Heart left ventricle (tissue), 16 donors: ENCODE measurements around the gene GIT2. TPM values are rescaled to one million over a fixed set of nuclear protein-coding genes. Genes with fewer than 3 reads are reported as not detected.

Experiments
- ATAC-seq, 4 donors: fragments of 200-7000 bp; cut with Tn5 transposase; one replicate each; pipeline ENCODE4 v1.9.1; 2020 to 2022; ENCODE audit warnings: moderate library complexity in 4 of 4, mild to moderate bottlenecking in 3 of 4, moderate number of reproducible peaks in 1 of 4
- DNase-seq, 5 donors: peaks; one replicate each; pipeline ENCODE4 v3.0.0-alpha.2; 2020
- H3K27ac ChIP-seq, 12 donors: fragments of 200-600 bp; sonication (generic) in 4 of 12; one replicate each; pipeline versions ENCODE4 v1.5.0 to v1.8.0; 2016 to 2022; ENCODE audit warnings: mild to moderate bottlenecking in 2 of 12
- H3K27me3 ChIP-seq, 9 donors: fragments of 200-600 bp; sonication (generic) in 2 of 9; one replicate each; pipeline versions ENCODE4 v1.5.1 to v1.8.0; 2016 to 2022; ENCODE audit warnings: mild to moderate bottlenecking in 3 of 9
- H3K36me3 ChIP-seq, 9 donors: fragments of 200-600 bp; sonication (generic) in 2 of 9; one replicate each; pipeline versions ENCODE4 v1.5.0 to v1.8.0; 2018 to 2022; ENCODE audit warnings: mild to moderate bottlenecking in 2 of 9
- H3K4me1 ChIP-seq, 12 donors: fragments of 200-600 bp; sonication (generic) in 4 of 12; one replicate each; pipeline versions ENCODE4 v1.5.0 to v1.8.0; 2016 to 2022; ENCODE audit warnings: mild to moderate bottlenecking in 3 of 12
- H3K4me3 ChIP-seq, 12 donors: fragments of 200-600 bp; sonication (generic) in 4 of 12; one replicate each; pipeline versions ENCODE4 v1.5.0 to v1.8.0; 2017 to 2022; ENCODE audit warnings: mild to moderate bottlenecking in 9 of 12, moderate library complexity in 4 of 12
- H3K9me3 ChIP-seq, 12 donors: fragments of 200-600 bp; sonication (generic) in 4 of 12; one replicate each; pipeline versions ENCODE4 v1.5.0 to v1.8.0; 2016 to 2022; ENCODE audit warnings: mild to moderate bottlenecking in 1 of 12
- CTCF ChIP-seq, 12 donors: fragments of 200-600 bp; sonication (generic) in 4 of 12; IDR thresholded peaks; one replicate each; pipeline versions ENCODE4 v1.5.0 to v1.8.0; 2018 to 2022; ENCODE audit warnings: antibody characterized with exemption in 12 of 12, mild to moderate bottlenecking in 5 of 12
- POLR2A ChIP-seq, 2 donors: fragments of 450-650 bp; IDR thresholded peaks; one replicate each; pipeline ENCODE4 v1.6.1; 2017; ENCODE audit warnings: antibody characterized with exemption in 2 of 2, mild to moderate bottlenecking in 2 of 2, moderate library complexity in 2 of 2
- WGBS, 4 donors: extraction: QIAGEN DNeasy Blood & Tissue Kit in 2 of 4; methylation state at CpG; one replicate each; pipeline versions ENCODE4 v1.1.5 to v1.1.7; 2013 to 2018; 5-methylcytosine and 5-hydroxymethylcytosine counted together
- intact Hi-C, 10 donors: fragments of 100-400 bp; cut with DNase I; formaldehyde crosslinking; loops; one replicate each; pipeline versions ENCODE4 v1.11.1 to v1.14.2; 2022
- polyA plus RNA-seq, 2 donors: library from polyadenylated mRNA; stranded (reverse); fragments of 200-250 nt; gene quantifications; one replicate each; pipeline ENCODE4 v1.2.3, GENCODE V29; 2013
- total RNA-seq, 9 donors: library from RNA; depleted of rRNA in 2 of 9; stranded (reverse); fragments of >200 nt in 2 of 9; fragmentation: NEBNext Ultra II Directional in 3 of 9; extraction: Animal tissue kit (Norgen Biotek cat#: 25700) in 3 of 9; gene quantifications; one replicate each; pipeline versions ENCODE4 v1.1.0 to v1.2.4, GENCODE V29; 2016 to 2023
- donor health status: ischemic (EF 13 %, LVEDD 7.1; RV severe dilation, severe dysfunction).
- donor health status: healthy with polysubstance abuse.
- donor health status: DM: no; HTN: yes; CAD: no.
- donor health status: DM: no; HTN: no; CAD: no.
- donor health status: ischemic (EF 25% LVEDD 6.9; RV normal size, moderate dysfunction).
- donor health status: ischemic (EF 25% LVEDD 5.7; RV mildly dilated, moderate dysfunction).
- donor health status: healthy.
- donor health status: DM: yes; HTN: yes; CAD: no.
- donor health status: ischemic (EF 35%, LVEDD 5.7; RV mildly dilated, moderate dysfunction).
- donor health status: nonischemic (EF 11% LVEDD 7.7; RV severe dilation, severe dysfunction).
- donor health status: DM: yes; HTN: yes; CAD: no.
- donor health status: PGD.
- donor health status: ischemic (EF 29% LVEDD 5.4; RV normal size, mild dysfunction).
- donor health status: nonischemic (EF 23%, LVEDD 6.1; RV moderate dilation, normal function).

The GIT2 gene
- total and polyA plus RNA-seq, 11 donors, result 17.4 to 56.7 (median 36.2) TPM

GRCh38 chr12:109963743-109964429 lies 32.3 kb downstream of the GIT2 start:
- ATAC-seq (peak; percentile 50 to 84 (median 71)), DNase-seq (peak in 1 of 5 donors; percentile 34)
- TF ChIP-seq CTCF (IDR thresholded peaks at IDR 0.05) (no peak), POLR2A (IDR thresholded peaks at IDR 0.05) (no peak)
- Histone ChIP-seq H3K36me3 (peaks cover 0 to 98% (median 91%) of the 10 kb centered on the region in 9 donors), H3K9me3 (no peaks in the 10 kb centered on the region), H3K4me3 (no peak overlapping the region), H3K27me3 (no peaks in the 10 kb centered on the region), H3K27ac (peak overlapping the region in 5 of 12 donors; percentile 5 to 48 (median 27)), H3K4me1 (peaks cover 0 to 28% (median 8%) of the 10 kb centered on the region in 12 donors)
- intact Hi-C loops, result loop anchor here in 1 of 10 donors (5.0 kb wide), 1 partner anchor 33 kb away; the partner anchor contains the start of genes ANKRD13A and GIT2
- WGBS, 4 donors, result 44 to 51% (median 49%) methylated on average over 4 of the region's 4 CpGs

DNA sequence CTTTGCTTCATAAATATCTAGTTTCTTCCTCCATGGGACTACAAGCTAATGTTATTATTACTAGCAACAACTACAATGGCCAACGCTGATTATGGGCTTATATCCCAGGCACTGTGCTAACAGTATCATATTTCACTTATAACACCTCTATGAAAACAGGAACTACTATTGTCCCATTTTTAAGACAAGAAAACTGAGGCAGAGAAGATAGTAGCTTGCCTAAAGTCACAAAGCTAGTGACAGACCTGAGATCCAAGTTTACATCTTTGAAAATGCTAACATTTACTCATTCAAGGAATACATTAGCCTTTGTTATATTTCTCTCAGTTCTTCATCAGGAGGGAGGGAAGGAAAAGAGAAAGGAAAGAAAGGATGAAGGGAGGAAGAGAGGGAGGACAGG lies 32.8 kb downstream of the GIT2 start:
- Histone ChIP-seq H3K9me3 (no peaks in the 10 kb centered on the region), H3K27ac (peak overlapping the region in 5 of 12 donors; percentile 5 to 48 (median 27)), H3K36me3 (peaks cover 0 to 98% (median 91%) of the 10 kb centered on the region in 9 donors), H3K4me3 (no peak overlapping the region), H3K4me1 (peaks cover 0 to 28% (median 8%) of the 10 kb centered on the region in 12 donors), H3K27me3 (no peaks in the 10 kb centered on the region)
- ATAC-seq (no peak), DNase-seq (no peak)
- TF ChIP-seq POLR2A (IDR thresholded peaks at IDR 0.05) (no peak), CTCF (IDR thresholded peaks at IDR 0.05) (no peak)
- 90 to 96% (median 92%) methylated on average over 1 of the region's 1 CpG for WGBS, 4 donors
- intact Hi-C loops, result loop anchor here in 1 of 10 donors (5.0 kb wide), 1 partner anchor 34 kb away; the partner anchor contains the start of genes ANKRD13A and GIT2

DNA sequence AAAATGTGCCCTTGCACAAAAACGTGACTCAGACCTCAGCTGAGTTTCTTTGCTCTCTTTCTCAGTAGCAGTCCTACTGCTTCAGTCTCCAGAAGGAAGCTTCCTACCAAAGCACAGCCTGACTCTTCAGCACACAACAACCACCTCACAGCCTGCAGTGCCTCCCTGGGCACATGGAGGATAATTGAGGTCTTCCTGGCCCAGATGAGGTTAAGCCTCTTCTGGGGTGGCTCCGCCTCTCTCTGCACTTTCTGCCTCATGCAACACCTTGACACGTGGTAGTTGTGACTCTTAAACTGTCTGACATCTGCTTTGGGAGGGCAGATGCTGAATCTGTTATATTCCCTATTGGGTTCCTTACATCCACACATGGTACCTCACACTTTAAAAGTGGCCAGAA lies 33.8 kb downstream of the GIT2 start:
- WGBS, 4 donors, result 63 to 72% (median 68%) methylated on average over 3 of the region's 3 CpGs
- DNase-seq, result no peak
- Histone ChIP-seq H3K27ac (peak overlapping the region in 6 of 12 donors; percentile 1 to 71 (median 27)), H3K4me1 (peaks cover 0 to 28% (median 8%) of the 10 kb centered on the region in 12 donors), H3K9me3 (no peaks in the 10 kb centered on the region), H3K4me3 (no peak overlapping the region), H3K36me3 (peaks cover 0 to 98% (median 91%) of the 10 kb centered on the region in 9 donors), H3K27me3 (no peaks in the 10 kb centered on the region)
- TF ChIP-seq POLR2A (IDR thresholded peaks at IDR 0.05) (no peak), CTCF (IDR thresholded peaks at IDR 0.05) (no peak)
- peak in 1 of 4 donors; percentile 16 for ATAC-seq
- intact Hi-C loops, result loop anchor here in 1 of 10 donors (5.0 kb wide), 1 partner anchor 35 kb away; the partner anchor contains the start of genes ANKRD13A and GIT2

DNA sequence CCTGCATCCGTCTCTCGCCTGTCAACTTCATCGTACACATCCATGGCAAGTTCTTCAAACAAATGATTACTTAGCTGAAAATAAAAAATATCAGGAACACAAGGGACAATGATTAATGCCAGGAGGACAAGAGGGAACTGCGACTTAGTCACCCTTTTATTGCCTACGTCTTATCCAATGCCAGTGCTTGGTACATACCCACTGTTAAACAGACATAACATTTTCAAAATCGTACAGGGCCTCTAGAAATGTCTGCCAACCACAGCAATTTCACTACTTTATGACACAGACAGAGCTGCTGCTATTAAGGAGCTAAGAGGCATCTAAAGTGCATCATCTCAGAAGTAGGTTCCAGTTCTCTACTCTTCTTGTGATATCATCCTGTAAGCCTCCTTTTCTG lies 34.6 kb downstream of the GIT2 start:
- Histone ChIP-seq H3K4me1 (peaks cover 0 to 28% (median 7%) of the 10 kb centered on the region in 12 donors), H3K27ac (peak overlapping the region in 9 of 12 donors; percentile 1 to 71 (median 56))
- ATAC-seq, result peak; percentile 19 to 72 (median 52)

More for the DNA sequence above, 34.6 kb downstream of the GIT2 start:
- H3K36me3 ChIP-seq, result peaks cover 0 to 98% (median 91%) of the 10 kb centered on the region in 9 donors
- H3K27me3 ChIP-seq, result no peaks in the 10 kb centered on the region
- intact Hi-C loops, result loop anchor here in 1 of 10 donors (5.0 kb wide), 1 partner anchor 36 kb away; the partner anchor contains the start of genes ANKRD13A and GIT2
- H3K9me3 ChIP-seq, result no peaks in the 10 kb centered on the region
- TF ChIP-seq CTCF (IDR thresholded peaks at IDR 0.05) (no peak), POLR2A (IDR thresholded peaks at IDR 0.05) (no peak)
- WGBS, 4 donors, result 51 to 61% (median 54%) methylated on average over 6 of the region's 6 CpGs
- no peak for DNase-seq
- H3K4me3 ChIP-seq, result peak overlapping the region in 1 of 12 donors; percentile 1
